HG03571 (cell line): ENCODE data around the gene IL17REL.

Source experiments
- ATAC-seq: cut with Tn5 transposase; IDR thresholded peaks from one replicate; pipeline ENCODE4 v1.9.1; 2021; ENCODE audit not compliant: unreplicated experiment

Gene IL17REL

GRCh38 chr22:50012211-50013181, at the start of gene IL17REL:
Gene IL17REL (minus strand): TSS chr22:50012765. CDS start chr22:50012646, 119 bp downstream.
- no peak for ATAC-seq

GRCh38 chr22:50061824-50062355, 49.3 kb upstream of the IL17REL start:
- no peak for ATAC-seq

- no peak for ATAC-seq
Observed at GRCh38 chr22:50061141-50061823, 48.7 kb upstream of the IL17REL start.

GRCh38 chr22:50060441-50061140, 48.0 kb upstream of the IL17REL start:
- ATAC-seq, result no peak

- ATAC-seq, result no peak
Observed at GRCh38 chr22:50059881-50060262, 47.3 kb upstream of the IL17REL start.

- no peak for ATAC-seq
Observed at GRCh38 chr22:50058906-50059880, 46.6 kb upstream of the IL17REL start.

GRCh38 chr22:50058061-50058905, 45.7 kb upstream of the IL17REL start, which contains the start of gene TTLL8:
Gene TTLL8 (minus strand): TSS chr22:50058298.
- no peak for ATAC-seq

GRCh38 chr22:50057278-50058060, 44.9 kb upstream of the IL17REL start:
- no peak for ATAC-seq

- no peak for ATAC-seq
Observed at GRCh38 chr22:50056214-50056972, 43.8 kb upstream of the IL17REL start.

GRCh38 chr22:50053861-50054260, 41.3 kb upstream of the IL17REL start:
- ATAC-seq, result no peak

GRCh38 chr22:50051930-50052329, 39.4 kb upstream of the IL17REL start:
- ATAC-seq, result no peak

GRCh38 chr22:50049299-50050195, 37.0 kb upstream of the IL17REL start:
- no peak for ATAC-seq

GRCh38 chr22:50048836-50049235, 36.3 kb upstream of the IL17REL start:
- no peak for ATAC-seq

- ATAC-seq, result no peak
Observed at GRCh38 chr22:50048061-50048765, 35.6 kb upstream of the IL17REL start.

GRCh38 chr22:50047346-50047745, 34.8 kb upstream of the IL17REL start:
- ATAC-seq, result no peak
